K562 treated with DMSO at 1 percent for 24 hours (cell line): ENCODE results near the gene GPR32. TPM values are rescaled to one million over a fixed set of nuclear protein-coding genes. Genes with fewer than 3 reads are reported as not detected.

Experiments
- total RNA-seq: library from RNA; unstranded; fragments of 300-600 nt; gene quantifications from 2 replicates; pipeline ENCODE4 v1.2.3, GENCODE V29; 2022; ENCODE audit warnings: low read depth; ENCODE audit not compliant: insufficient read depth

The GPR32 gene
- total RNA-seq: 0.59 TPM in 1 of 2 replicates, not detected in the other

DNA sequence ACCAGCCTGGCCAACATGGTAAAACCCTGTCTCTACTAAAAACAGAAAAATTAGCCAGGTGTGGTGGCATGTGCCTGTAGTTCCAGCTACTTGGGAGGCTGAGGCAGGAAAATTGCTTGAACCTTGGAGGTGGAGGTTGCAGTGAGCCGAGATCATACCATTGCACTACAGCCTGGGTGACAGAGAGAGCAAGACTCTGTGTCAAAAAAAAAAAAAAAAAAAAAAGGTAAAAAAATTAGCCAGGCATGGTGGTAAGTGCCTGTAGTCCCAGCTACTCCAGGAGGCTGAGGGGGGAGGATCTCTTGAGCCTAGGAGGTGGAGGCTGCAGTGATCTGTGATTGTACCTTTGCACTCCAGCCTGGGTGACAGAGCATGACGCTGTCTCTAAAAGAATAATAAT, at the start of gene GPR32:
Gene GPR32 (plus strand): TSS at position 301 of the 400 bp plus-strand sequence. CDS start 137 bp downstream, outside the sequence.

GRCh38 chr19:50723069-50723468, 47.2 kb upstream of the GPR32 start, which contains the start of gene CLEC11A:
CLEC11A (plus strand) TSS chr19:50723364; CDS start chr19:50723526, 162 bp downstream.

DNA sequence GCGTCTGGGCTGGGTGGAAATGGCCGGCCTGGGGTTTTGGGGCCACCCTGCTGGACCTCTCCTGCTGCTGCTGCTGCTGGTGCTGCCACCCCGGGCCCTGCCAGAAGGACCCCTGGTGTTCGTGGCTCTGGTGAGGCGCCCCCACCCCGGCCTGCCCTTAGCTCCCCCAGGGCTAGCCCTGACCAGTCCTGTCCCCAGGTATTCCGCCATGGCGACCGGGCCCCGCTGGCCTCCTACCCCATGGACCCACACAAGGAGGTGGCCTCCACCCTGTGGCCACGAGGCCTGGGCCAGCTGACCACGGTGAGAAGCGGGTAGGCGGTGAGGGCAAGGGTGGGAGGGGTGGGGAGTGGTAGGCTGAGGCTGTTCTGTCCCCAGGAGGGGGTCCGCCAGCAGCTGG, 20.1 kb downstream of the GPR32 start, which contains the start of gene ACP4:
Gene ACP4 (plus strand): TSS at position 20 of the 400 bp plus-strand sequence. CDS start 0 bp downstream, at position 20.

Other genes with a start within 250 kb of the GPR32 start
- 15.2 and 15.9 TPM in 2 replicates for gene LRRC4B, start 202.0 kb upstream of the GPR32 start, total RNA-seq
- gene SYT3, start 130.6 kb upstream of the GPR32 start, total RNA-seq: 7.3 and 8.9 TPM in 2 replicates
- 42.3 and 60.5 TPM in 2 replicates for gene C19orf81, start 121.0 kb upstream of the GPR32 start, total RNA-seq
- gene SHANK1, start 50.7 kb upstream of the GPR32 start, total RNA-seq: 0.27 TPM in 1 of 2 replicates, not detected in the other
- gene CLEC11A, start 47.1 kb upstream of the GPR32 start, total RNA-seq: 94.9 and 103 TPM in 2 replicates
- not detected in 2 replicates for gene ACP4, start 20.0 kb downstream of the GPR32 start, total RNA-seq
- 19.2 and 20.0 TPM in 2 replicates for gene KLK1, start 53.3 kb downstream of the GPR32 start, total RNA-seq
- gene KLK15, start 63.1 kb downstream of the GPR32 start, total RNA-seq: 0.56 TPM in 1 of 2 replicates, not detected in the other
- not detected in 2 replicates for gene KLK3, start 84.5 kb downstream of the GPR32 start, total RNA-seq
- not detected in 2 replicates for gene KLK2, start 103.0 kb downstream of the GPR32 start, total RNA-seq
- not detected in 2 replicates for gene KLK4, start 140.9 kb downstream of the GPR32 start, total RNA-seq
- gene KLK5, start 182.6 kb downstream of the GPR32 start, total RNA-seq: not detected in 2 replicates
- gene KLK6, start 199.1 kb downstream of the GPR32 start, total RNA-seq: not detected in 2 replicates
- not detected in 2 replicates for gene KLK7, start 213.5 kb downstream of the GPR32 start, total RNA-seq
- 0.95 and 2.1 TPM in 2 replicates for gene KLK8, start 231.1 kb downstream of the GPR32 start, total RNA-seq
- gene KLK10, start 249.2 kb downstream of the GPR32 start, total RNA-seq: not detected in 2 replicates